ENCODE data around the gene SLC12A4. TPM values are rescaled to one million over a fixed set of nuclear protein-coding genes. Genes with fewer than 3 reads are reported as not detected.

The SLC12A4 gene
- total and polyA plus RNA-seq, 2 experiments from 2014 or later, result 36.5 to 49.2 TPM

DNA sequence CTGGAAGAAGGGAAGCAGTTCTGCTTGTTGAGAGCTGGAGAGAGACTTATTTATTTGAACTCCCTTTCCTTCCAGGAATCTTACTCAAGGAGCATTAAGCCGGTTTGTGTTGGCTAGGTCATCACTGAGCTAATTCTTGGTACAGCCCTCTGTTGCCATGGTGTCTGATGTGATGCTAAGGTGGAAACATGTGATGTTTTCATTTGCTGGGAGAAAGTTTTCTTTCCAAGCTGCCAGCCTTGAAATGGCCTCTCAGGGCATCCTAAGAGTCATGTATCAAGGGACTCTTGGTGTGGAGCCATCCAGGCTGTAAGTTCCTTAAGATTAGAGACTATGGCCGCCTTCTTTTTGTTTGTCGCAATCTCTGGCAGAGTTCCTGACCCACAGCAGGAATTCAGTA is 71.2 kb downstream of the SLC12A4 start:
- peak in 1 of 2 donors; percentile 51 for DNase-seq (ENCODE audit: low read depth in 1 of 2, low spot score in 1 of 2)
- H3K27me3 ChIP-seq, result no peaks in the 10 kb centered on the region
- no peaks in the 10 kb centered on the region for H3K36me3 ChIP-seq
- no peak overlapping the region for H3K27ac ChIP-seq
- no peak overlapping the region for H3K4me3 ChIP-seq
- no peak for TF ChIP-seq CTCF (IDR thresholded peaks at IDR 0.05; ENCODE audit: low read depth, low read length)
- H3K9me3 ChIP-seq (ENCODE audit: low read depth), result no peaks in the 10 kb centered on the region
- peaks cover 20% of the 10 kb centered on the region for H3K4me1 ChIP-seq (ENCODE audit: low read depth)

DNA sequence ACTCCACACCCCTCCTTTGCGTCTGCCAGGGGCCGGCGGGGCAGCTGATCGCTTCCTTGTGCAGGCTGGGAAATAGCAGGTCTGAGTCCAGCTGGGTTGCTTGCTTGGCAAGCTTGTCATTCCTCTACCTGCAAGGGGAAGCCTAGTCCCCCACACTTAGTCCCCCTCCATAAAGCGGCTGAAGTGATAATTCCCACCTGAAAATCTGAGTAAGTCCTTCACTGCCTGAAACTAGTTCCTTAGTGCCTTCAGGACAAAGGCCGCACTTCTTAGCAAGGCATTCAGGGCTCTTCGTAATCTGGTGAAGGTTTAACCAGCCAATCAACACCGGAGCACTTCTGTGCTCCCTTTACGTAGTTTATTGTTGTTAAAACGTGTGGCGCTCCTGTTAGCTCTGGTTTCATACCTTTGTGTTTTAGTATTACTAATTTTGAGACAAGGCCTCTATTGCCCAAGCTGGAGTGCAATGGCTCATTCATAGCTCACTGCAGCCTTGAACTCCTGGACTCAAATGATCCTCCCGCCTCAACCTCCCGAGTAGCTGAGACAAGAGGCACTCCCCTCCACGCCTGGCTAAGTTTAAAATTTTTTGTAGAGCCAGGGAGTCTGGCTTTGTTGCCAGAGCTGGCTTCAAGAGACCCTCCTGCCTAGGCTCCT is 74.6 kb downstream of the SLC12A4 start:
- Histone ChIP-seq H3K27ac (peak overlapping the region; percentile 98), H3K4me1 (ENCODE audit: low read depth) (peaks cover 9% of the 10 kb centered on the region), H3K9me3 (ENCODE audit: low read depth) (no peaks in the 10 kb centered on the region), H3K27me3 (no peaks in the 10 kb centered on the region), H3K4me3 (peak overlapping the region; percentile 96), H3K36me3 (no peaks in the 10 kb centered on the region)
- TF ChIP-seq CTCF (IDR thresholded peaks at IDR 0.05; ENCODE audit: low read depth, low read length), result no peak
- DNase-seq (ENCODE audit: low read depth in 1 of 2, low spot score in 1 of 2), result no peak

Other genes with a start within 250 kb of the SLC12A4 start
- gene GFOD2, start 249.3 kb downstream of the SLC12A4 start, total RNA-seq, result 5.9 and 8.4 TPM in 2 replicates
- gene GFOD2, start 249.3 kb downstream of the SLC12A4 start, polyA plus RNA-seq, result 2.2 and 5.6 TPM in 2 replicates
- gene RANBP10, start 162.1 kb downstream of the SLC12A4 start, total RNA-seq, result 7.4 and 8.0 TPM in 2 replicates
- 13.4 and 13.6 TPM in 2 replicates for gene RANBP10, start 162.1 kb downstream of the SLC12A4 start, polyA plus RNA-seq
- gene TSNAXIP1, start 161.7 kb downstream of the SLC12A4 start, total RNA-seq, result 1.1 and 4.0 TPM in 2 replicates
- gene TSNAXIP1, start 161.7 kb downstream of the SLC12A4 start, polyA plus RNA-seq, result 1.7 and 3.0 TPM in 2 replicates
- 75.3 and 80.7 TPM in 2 replicates for gene THAP11, start 126.3 kb downstream of the SLC12A4 start, total RNA-seq
- gene THAP11, start 126.3 kb downstream of the SLC12A4 start, polyA plus RNA-seq, result 61.3 and 68.3 TPM in 2 replicates
- gene NUTF2, start 121.7 kb downstream of the SLC12A4 start, total RNA-seq, result 77.6 and 213 TPM in 2 replicates
- 220 and 235 TPM in 2 replicates for gene NUTF2, start 121.7 kb downstream of the SLC12A4 start, polyA plus RNA-seq
- 42.1 and 61.8 TPM in 2 replicates for gene CENPT, start 120.9 kb downstream of the SLC12A4 start, total RNA-seq
- gene CENPT, start 120.9 kb downstream of the SLC12A4 start, polyA plus RNA-seq, result 65.2 and 70.2 TPM in 2 replicates
- gene EDC4, start 95.6 kb downstream of the SLC12A4 start, total RNA-seq, result 89.6 and 95.7 TPM in 2 replicates
- gene EDC4, start 95.6 kb downstream of the SLC12A4 start, polyA plus RNA-seq, result 68.3 and 87.8 TPM in 2 replicates
- 2.2 and 4.8 TPM in 2 replicates for gene NRN1L, start 83.8 kb downstream of the SLC12A4 start, total RNA-seq
- gene NRN1L, start 83.8 kb downstream of the SLC12A4 start, polyA plus RNA-seq, result 0.32 and 0.73 TPM in 2 replicates
- 31.0 and 31.6 TPM in 2 replicates for gene PSKH1, start 75.4 kb downstream of the SLC12A4 start, total RNA-seq
- gene PSKH1, start 75.4 kb downstream of the SLC12A4 start, polyA plus RNA-seq, result 46.7 and 48.8 TPM in 2 replicates
- 1.9 and 2.7 TPM in 2 replicates for gene CTRL, start 36.8 kb downstream of the SLC12A4 start, total RNA-seq
- gene CTRL, start 36.8 kb downstream of the SLC12A4 start, polyA plus RNA-seq, result 10.0 and 14.8 TPM in 2 replicates
- gene PSMB10, start 31.8 kb downstream of the SLC12A4 start, total RNA-seq, result 26.7 and 35.1 TPM in 2 replicates
- gene PSMB10, start 31.8 kb downstream of the SLC12A4 start, polyA plus RNA-seq, result 34.6 and 53.2 TPM in 2 replicates
- 11.3 and 13.4 TPM in 2 replicates for gene LCAT, start 24.5 kb downstream of the SLC12A4 start, total RNA-seq
- 13.8 and 18.4 TPM in 2 replicates for gene LCAT, start 24.5 kb downstream of the SLC12A4 start, polyA plus RNA-seq
- gene DPEP3, start 11.9 kb upstream of the SLC12A4 start, total RNA-seq, result 0.07 TPM in 1 of 2 replicates, not detected in the other
- gene DPEP3, start 11.9 kb upstream of the SLC12A4 start, polyA plus RNA-seq, result 0.51 TPM in 1 of 2 replicates, not detected in the other
- not detected in 2 replicates for gene DPEP2, start 30.8 kb upstream of the SLC12A4 start, total RNA-seq
- gene DPEP2, start 30.8 kb upstream of the SLC12A4 start, polyA plus RNA-seq, result 0.82 TPM in 1 of 2 replicates, not detected in the other
- not detected in 2 replicates for gene DPEP2NB, start 47.3 kb upstream of the SLC12A4 start, total RNA-seq
- gene DPEP2NB, start 47.3 kb upstream of the SLC12A4 start, polyA plus RNA-seq, result not detected in 2 replicates
- gene DDX28, start 54.6 kb upstream of the SLC12A4 start, total RNA-seq, result 20.1 and 21.8 TPM in 2 replicates
- gene DDX28, start 54.6 kb upstream of the SLC12A4 start, polyA plus RNA-seq, result 15.3 and 20.3 TPM in 2 replicates
- 18.3 and 21.3 TPM in 2 replicates for gene DUS2, start 54.6 kb upstream of the SLC12A4 start, total RNA-seq
- 29.7 and 30.0 TPM in 2 replicates for gene DUS2, start 54.6 kb upstream of the SLC12A4 start, polyA plus RNA-seq
- gene NFATC3, start 116.7 kb upstream of the SLC12A4 start, total RNA-seq, result 21.8 and 26.2 TPM in 2 replicates
- gene NFATC3, start 116.7 kb upstream of the SLC12A4 start, polyA plus RNA-seq, result 13.6 and 16.1 TPM in 2 replicates